H1 (cell line): ENCODE results near the gene ERAP2. TPM values are rescaled to one million over a fixed set of nuclear protein-coding genes. Genes with fewer than 3 reads are reported as not detected.

Experiments used
- EZH2 ChIP-seq: fragments of 200-600 bp; sonication (generic); IDR thresholded peaks from 2 replicates; pipeline ENCODE4 v1.7.1; 2012; ENCODE audit warnings: low read depth, mild to moderate bottlenecking, moderate library complexity, low read length, inconsistent platforms; ENCODE audit not compliant: severe bottlenecking
- polyA plus RNA-seq, 7 experiments: library from polyadenylated mRNA; depleted of rRNA in 3 of 7; stranded (reverse) in 5 of 7; unstranded in 2 of 7; fragments of >200 nt in 5 of 7; fragments of 200-250 nt in 2 of 7; gene quantifications; 1 replicate in 5 of 7; 2 replicates in 1 of 7; 4 replicates in 1 of 7; pipeline versions ENCODE4 v1.2.1 to v1.2.3, GENCODE V29; 2011 to 2013; ENCODE audit warnings: missing spikeins in 2 of 7, mixed read lengths in 2 of 7
- total RNA-seq: library from RNA; stranded (reverse); fragmentation: NEBNext Ultra II Directional; extraction: Animal tissue kit (Norgen Biotek cat#: 25700); gene quantifications from 2 replicates; pipeline ENCODE4 v1.2.1, GENCODE V29; 2021
- TF ChIP-seq, protein P1 (sequence below): fragments of 300-600 bp; sonication (generic); IDR thresholded peaks from 2 replicates; pipeline ENCODE4 v1.7.1; 2012; ENCODE audit warnings: low read length, moderate library complexity, mild to moderate bottlenecking, inconsistent platforms; ENCODE audit not compliant: insufficient replicate concordance

ERAP2 gene
- total and polyA plus RNA-seq, 2 of the 8 experiments (the other 6 are each of a cell fraction or from before 2014, with no cell fraction given) = 0.14 TPM; not detected in 1

DNA sequence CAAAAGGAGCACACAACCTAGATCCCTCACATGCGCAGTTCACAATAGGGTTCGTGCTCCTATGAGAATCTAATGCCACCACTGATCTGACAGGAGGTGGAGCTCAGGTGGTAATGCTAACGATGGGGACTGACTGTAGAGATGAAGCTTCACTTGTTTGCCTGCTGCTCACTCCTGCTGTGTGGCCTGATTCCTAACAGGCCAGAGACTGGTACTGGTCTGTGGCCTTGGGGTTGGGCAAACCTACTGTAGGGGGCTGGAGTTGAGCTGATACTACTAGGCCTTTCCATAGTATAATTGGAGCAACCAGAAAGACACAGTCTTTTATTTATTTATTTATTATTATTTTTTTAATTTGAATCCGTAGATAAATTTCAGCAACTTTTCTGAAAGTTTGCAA is 64.8 kb downstream of the ERAP2 start (continued):
- TF ChIP-seq, protein P1, sequence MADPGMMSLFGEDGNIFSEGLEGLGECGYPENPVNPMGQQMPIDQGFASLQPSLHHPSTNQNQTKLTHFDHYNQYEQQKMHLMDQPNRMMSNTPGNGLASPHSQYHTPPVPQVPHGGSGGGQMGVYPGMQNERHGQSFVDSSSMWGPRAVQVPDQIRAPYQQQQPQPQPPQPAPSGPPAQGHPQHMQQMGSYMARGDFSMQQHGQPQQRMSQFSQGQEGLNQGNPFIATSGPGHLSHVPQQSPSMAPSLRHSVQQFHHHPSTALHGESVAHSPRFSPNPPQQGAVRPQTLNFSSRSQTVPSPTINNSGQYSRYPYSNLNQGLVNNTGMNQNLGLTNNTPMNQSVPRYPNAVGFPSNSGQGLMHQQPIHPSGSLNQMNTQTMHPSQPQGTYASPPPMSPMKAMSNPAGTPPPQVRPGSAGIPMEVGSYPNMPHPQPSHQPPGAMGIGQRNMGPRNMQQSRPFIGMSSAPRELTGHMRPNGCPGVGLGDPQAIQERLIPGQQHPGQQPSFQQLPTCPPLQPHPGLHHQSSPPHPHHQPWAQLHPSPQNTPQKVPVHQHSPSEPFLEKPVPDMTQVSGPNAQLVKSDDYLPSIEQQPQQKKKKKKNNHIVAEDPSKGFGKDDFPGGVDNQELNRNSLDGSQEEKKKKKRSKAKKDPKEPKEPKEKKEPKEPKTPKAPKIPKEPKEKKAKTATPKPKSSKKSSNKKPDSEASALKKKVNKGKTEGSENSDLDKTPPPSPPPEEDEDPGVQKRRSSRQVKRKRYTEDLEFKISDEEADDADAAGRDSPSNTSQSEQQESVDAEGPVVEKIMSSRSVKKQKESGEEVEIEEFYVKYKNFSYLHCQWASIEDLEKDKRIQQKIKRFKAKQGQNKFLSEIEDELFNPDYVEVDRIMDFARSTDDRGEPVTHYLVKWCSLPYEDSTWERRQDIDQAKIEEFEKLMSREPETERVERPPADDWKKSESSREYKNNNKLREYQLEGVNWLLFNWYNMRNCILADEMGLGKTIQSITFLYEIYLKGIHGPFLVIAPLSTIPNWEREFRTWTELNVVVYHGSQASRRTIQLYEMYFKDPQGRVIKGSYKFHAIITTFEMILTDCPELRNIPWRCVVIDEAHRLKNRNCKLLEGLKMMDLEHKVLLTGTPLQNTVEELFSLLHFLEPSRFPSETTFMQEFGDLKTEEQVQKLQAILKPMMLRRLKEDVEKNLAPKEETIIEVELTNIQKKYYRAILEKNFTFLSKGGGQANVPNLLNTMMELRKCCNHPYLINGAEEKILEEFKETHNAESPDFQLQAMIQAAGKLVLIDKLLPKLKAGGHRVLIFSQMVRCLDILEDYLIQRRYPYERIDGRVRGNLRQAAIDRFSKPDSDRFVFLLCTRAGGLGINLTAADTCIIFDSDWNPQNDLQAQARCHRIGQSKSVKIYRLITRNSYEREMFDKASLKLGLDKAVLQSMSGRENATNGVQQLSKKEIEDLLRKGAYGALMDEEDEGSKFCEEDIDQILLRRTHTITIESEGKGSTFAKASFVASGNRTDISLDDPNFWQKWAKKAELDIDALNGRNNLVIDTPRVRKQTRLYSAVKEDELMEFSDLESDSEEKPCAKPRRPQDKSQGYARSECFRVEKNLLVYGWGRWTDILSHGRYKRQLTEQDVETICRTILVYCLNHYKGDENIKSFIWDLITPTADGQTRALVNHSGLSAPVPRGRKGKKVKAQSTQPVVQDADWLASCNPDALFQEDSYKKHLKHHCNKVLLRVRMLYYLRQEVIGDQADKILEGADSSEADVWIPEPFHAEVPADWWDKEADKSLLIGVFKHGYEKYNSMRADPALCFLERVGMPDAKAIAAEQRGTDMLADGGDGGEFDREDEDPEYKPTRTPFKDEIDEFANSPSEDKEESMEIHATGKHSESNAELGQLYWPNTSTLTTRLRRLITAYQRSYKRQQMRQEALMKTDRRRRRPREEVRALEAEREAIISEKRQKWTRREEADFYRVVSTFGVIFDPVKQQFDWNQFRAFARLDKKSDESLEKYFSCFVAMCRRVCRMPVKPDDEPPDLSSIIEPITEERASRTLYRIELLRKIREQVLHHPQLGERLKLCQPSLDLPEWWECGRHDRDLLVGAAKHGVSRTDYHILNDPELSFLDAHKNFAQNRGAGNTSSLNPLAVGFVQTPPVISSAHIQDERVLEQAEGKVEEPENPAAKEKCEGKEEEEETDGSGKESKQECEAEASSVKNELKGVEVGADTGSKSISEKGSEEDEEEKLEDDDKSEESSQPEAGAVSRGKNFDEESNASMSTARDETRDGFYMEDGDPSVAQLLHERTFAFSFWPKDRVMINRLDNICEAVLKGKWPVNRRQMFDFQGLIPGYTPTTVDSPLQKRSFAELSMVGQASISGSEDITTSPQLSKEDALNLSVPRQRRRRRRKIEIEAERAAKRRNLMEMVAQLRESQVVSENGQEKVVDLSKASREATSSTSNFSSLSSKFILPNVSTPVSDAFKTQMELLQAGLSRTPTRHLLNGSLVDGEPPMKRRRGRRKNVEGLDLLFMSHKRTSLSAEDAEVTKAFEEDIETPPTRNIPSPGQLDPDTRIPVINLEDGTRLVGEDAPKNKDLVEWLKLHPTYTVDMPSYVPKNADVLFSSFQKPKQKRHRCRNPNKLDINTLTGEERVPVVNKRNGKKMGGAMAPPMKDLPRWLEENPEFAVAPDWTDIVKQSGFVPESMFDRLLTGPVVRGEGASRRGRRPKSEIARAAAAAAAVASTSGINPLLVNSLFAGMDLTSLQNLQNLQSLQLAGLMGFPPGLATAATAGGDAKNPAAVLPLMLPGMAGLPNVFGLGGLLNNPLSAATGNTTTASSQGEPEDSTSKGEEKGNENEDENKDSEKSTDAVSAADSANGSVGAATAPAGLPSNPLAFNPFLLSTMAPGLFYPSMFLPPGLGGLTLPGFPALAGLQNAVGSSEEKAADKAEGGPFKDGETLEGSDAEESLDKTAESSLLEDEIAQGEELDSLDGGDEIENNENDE = no peak
- no peak for TF ChIP-seq EZH2
